ENCODE measurements around the gene ZFPM1.

- TF ChIP-seq EZH2 (IDR thresholded peaks at IDR 0.05) (no peak), POLR2AphosphoS5 (IDR thresholded peaks at IDR 0.05; ENCODE audit: borderline replicate concordance, low read depth, low read length) (no peak), FOXP2 (optimal IDR thresholded peaks at IDR 0.05; ENCODE audit: control extremely low read depth, extremely low read length, insufficient read depth) (no peak)
These were observed 11.6 kb downstream of the ZFPM1 start for GRCh38 chr16:88464447-88465318.
